Breast epithelium (tissue), 3 donors: Measurements from ENCODE around the gene MUC4.

Source experiments
- POLR2A ChIP-seq: fragments of 450-650 bp; IDR thresholded peaks from one replicate; pipeline ENCODE4 v1.6.1; 2016; ENCODE audit warnings: antibody characterized with exemption, mild to moderate bottlenecking, moderate library complexity
- POLR2AphosphoS5 ChIP-seq, 3 donors: sonication (generic); formaldehyde crosslinking; IDR thresholded peaks; one replicate each; pipeline ENCODE4 v1.6.1; 2017; ENCODE audit warnings: antibody characterized with exemption in 3 of 3
- TF ChIP-seq, protein P1 (sequence below), 3 donors: fragments of 450-650 bp; IDR thresholded peaks; one replicate each; pipeline ENCODE4 v1.5.1; 2016 to 2017; ENCODE audit warnings: antibody characterized with exemption in 3 of 3, mild to moderate bottlenecking in 3 of 3, moderate library complexity in 3 of 3

- TF ChIP-seq, protein P1, sequence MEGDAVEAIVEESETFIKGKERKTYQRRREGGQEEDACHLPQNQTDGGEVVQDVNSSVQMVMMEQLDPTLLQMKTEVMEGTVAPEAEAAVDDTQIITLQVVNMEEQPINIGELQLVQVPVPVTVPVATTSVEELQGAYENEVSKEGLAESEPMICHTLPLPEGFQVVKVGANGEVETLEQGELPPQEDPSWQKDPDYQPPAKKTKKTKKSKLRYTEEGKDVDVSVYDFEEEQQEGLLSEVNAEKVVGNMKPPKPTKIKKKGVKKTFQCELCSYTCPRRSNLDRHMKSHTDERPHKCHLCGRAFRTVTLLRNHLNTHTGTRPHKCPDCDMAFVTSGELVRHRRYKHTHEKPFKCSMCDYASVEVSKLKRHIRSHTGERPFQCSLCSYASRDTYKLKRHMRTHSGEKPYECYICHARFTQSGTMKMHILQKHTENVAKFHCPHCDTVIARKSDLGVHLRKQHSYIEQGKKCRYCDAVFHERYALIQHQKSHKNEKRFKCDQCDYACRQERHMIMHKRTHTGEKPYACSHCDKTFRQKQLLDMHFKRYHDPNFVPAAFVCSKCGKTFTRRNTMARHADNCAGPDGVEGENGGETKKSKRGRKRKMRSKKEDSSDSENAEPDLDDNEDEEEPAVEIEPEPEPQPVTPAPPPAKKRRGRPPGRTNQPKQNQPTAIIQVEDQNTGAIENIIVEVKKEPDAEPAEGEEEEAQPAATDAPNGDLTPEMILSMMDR (IDR thresholded peaks at IDR 0.05) = no peak
- TF ChIP-seq POLR2A (no peak), POLR2AphosphoS5 (IDR thresholded peaks at IDR 0.05) (no peak)
Measured at GRCh38 chr3:195815169-195815771, 3.5 kb upstream of the MUC4 start.
